LNCaP clone FGC (cell line): ENCODE results near the gene PHF13.

ENCODE experiments used
- DNase-seq: peaks from one replicate; pipeline ENCODE4 v3.0.0-alpha.2; 2011; ENCODE audit warnings: low read depth
- H3K4me3 ChIP-seq: 2 replicates; pipeline ENCODE4 v1.5.1; 2011; ENCODE audit warnings: mild to moderate bottlenecking, low read depth, low read length, control low read depth
- TF ChIP-seq, protein P1 (sequence below): IDR thresholded peaks from 2 replicates; pipeline ENCODE4 v1.5.1; 2012; ENCODE audit warnings: mild to moderate bottlenecking; ENCODE audit not compliant: control insufficient read depth, insufficient read depth; ENCODE audit errors: extremely low read depth

PHF13 gene

DNA sequence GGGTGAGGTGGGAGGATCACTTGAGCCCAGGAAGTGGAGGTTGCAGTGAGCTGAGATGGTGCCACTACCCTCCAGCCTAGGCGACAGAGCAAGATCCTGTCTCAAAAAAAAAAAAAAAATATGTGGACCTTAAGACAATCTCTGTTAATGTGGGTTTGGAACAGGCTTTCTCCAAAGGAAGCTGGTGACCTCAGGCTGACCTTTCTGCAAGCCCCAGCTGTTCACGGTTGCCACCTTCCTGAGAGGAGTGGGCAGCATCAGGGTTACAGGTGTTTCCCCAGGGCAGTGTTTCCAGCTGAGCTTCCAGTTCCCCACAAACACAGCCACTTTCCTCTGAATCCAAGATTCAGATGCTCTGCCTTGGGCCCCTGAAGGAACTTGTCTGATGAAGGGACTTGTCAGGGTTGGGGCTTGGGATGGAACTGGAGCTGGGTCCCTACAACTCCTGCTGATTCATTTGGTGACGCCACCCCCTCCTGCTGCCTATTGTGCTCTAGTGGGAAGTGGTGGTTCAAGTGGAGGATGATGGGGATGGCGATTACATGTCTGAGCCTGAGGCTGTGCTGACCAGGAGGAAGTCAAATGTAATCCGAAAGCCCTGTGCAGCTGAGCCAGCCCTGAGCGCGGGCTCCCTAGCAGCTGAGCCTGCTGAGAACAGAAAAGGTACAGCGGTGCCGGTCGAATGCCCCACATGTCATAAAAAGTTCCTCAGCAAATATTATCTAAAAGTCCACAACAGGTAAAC is 31.8 kb upstream of the PHF13 start:
- H3K4me3 ChIP-seq: no peak overlapping the region
- TF ChIP-seq, protein P1, sequence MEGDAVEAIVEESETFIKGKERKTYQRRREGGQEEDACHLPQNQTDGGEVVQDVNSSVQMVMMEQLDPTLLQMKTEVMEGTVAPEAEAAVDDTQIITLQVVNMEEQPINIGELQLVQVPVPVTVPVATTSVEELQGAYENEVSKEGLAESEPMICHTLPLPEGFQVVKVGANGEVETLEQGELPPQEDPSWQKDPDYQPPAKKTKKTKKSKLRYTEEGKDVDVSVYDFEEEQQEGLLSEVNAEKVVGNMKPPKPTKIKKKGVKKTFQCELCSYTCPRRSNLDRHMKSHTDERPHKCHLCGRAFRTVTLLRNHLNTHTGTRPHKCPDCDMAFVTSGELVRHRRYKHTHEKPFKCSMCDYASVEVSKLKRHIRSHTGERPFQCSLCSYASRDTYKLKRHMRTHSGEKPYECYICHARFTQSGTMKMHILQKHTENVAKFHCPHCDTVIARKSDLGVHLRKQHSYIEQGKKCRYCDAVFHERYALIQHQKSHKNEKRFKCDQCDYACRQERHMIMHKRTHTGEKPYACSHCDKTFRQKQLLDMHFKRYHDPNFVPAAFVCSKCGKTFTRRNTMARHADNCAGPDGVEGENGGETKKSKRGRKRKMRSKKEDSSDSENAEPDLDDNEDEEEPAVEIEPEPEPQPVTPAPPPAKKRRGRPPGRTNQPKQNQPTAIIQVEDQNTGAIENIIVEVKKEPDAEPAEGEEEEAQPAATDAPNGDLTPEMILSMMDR: no peak

DNA sequence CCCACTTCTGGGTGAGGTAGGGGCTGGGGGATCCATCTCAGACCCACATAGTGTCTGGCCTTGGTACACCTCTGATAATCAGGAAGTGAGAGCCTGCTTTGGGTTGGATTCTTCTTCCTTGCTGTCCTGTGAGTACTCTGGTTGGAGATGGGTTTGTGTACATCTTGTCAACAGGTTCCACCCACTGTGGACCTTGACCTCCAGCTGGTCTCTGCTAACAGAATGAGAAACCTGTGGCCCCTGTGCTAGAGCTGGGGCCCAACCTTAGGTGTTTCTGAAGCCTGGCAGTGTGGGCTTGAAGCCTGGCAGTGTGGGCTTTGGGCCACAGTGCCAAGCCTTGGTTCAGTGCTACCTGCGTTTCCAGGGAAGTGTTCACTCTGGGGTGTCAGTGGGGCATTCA is 31.2 kb upstream of the PHF13 start:
- H3K4me3 ChIP-seq: no peak overlapping the region
- DNase-seq: no peak

More for the DNA sequence above, 31.8 kb upstream of the PHF13 start:
- DNase-seq: no peak

DNA sequence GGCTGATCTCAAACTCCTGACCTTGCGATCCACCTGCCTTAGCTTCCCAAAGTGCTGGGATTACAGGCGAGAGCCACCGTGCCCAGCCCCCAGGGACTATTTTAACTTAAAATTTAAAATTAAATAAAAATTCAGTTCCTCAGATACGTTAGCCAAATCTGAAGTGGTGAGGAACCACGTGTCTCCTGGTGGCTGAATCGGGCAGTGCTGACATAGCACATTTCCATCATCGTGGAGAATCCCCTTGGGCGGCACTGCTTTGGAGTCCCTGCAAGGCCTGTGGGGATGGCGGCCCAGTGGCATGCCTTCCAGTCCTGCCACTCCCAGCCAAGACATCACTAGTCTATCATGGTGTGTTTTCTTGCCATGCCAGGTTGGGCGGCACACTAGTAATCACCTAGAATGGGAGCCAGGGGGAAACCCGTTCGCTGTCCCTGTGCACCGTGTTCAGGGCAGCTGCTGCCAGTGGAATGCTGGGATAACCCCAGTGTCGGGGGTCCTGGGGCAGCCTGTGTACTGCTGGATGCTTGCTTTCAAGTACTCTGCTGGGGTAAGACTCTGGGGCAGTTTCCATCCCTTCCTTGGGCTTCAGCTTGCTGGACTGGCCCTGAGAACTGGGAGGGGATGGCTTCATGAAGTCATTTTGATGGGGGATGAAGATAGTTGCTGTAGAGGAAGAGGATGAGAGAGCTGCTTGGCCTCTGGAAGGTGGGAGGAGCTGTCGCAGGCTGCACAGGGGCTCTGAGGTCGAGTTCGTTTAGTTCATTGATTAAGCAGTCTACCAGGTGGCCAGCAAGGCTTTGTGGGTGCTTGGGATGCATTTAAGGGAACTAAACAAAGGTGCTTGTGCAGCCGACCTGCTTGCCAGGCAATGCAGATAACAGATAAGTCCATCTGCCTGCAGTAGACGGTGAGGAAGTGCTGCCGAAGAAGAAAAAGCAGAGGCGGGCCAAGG is 29.1 kb upstream of the PHF13 start:
- DNase-seq: no peak
- TF ChIP-seq, protein P1: no peak
- no peak overlapping the region for H3K4me3 ChIP-seq

More for the DNA sequence above, 31.2 kb upstream of the PHF13 start:
- TF ChIP-seq, protein P1: no peak

DNA sequence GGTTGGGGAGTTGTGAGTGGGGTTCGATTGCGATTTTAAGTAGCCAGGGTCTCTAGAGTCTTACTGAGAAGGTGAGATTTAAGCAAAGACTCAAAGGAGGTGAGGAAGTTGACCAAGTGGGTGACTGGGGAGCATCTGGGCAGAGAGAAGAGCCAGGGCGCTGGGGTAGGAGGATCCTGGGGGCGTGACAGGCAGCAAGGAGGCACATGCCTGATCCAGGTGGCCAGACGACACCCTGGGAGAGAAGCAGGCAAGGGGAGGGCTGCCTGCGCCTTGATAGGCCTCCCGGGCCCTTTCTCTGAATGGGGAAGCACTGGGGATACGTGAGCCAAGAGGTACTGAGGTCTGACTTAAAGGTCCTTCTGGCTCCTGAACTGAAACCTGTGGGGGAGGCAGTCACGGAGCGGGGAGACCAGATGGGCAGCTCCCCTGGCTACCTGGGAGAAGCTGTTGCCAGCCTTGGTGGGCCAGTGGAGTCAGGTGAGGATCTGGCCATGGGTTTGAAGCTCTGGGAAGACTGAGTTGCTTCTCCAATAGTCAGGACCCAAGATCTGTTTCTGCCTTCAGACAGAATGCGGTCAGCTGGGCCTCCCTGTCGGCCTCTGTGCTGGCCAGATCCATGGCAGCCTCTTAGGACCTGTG is 28.3 kb upstream of the PHF13 start:
- no peak overlapping the region for H3K4me3 ChIP-seq

DNA sequence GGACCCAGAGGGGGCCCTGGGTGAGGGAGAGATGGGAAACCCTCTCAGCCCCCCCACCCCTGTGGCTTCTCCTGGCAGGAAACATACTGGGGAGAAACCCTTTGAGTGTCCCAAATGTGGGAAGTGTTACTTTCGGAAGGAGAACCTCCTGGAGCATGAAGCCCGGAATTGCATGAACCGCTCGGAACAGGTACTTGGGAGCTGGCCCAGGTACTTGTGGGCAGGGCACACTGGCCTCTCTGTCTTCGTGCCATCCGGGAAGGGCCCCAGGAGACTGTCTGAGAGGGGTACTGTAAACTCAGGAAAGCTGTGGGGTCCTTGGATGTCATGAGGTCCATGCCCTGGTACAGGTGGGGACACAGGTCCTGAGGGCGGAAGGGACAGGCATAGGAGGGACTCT is 27.7 kb upstream of the PHF13 start:
- DNase-seq: no peak
- TF ChIP-seq, protein P1: no peak
- H3K4me3 ChIP-seq: no peak overlapping the region

More for the DNA sequence above, 28.3 kb upstream of the PHF13 start:
- DNase-seq: no peak
- TF ChIP-seq, protein P1: no peak

DNA sequence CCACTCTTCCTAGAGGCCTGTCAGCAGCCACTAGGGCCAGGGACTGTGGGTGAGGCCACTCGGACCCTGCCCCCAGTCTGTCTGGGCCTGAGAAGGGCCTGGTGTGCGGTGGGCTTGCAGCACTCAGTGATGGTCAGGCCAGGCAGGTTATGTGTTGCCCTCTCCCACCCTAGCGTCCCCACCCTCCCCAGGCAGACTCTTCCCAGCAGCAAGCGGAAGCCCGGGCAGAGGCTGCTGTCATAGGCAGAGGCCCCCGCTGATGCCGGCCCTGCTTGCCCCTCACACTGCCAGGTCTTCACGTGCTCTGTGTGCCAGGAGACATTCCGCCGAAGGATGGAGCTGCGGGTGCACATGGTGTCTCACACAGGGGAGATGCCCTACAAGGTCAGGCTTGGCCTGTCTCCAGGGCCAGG is 27.1 kb upstream of the PHF13 start:
- DNase-seq: no peak
- H3K4me3 ChIP-seq: no peak overlapping the region
- TF ChIP-seq, protein P1: no peak
